Measurements from ENCODE around the gene FOSL2.

DNA sequence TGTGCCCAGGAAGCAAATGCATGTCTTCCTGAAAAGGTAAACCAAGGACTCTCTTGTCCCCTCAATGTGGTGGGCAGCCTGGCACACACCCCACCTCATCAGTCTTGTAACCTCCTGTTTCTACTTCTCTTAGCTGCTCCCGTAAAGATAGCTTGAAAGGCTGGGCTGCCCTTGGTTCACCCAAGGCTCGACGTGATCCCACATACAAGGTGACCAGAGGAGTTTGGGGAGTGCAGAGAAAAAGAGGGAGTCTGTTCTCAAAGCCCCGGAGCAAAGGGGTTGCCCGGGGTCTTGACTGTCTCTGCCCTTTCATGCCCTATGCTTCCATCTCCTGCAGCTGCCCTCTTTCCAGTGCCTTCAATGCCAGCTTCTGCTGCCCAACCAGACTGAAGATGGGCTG lies 18.3 kb upstream of the FOSL2 start:
- TF ChIP-seq, protein P1, sequence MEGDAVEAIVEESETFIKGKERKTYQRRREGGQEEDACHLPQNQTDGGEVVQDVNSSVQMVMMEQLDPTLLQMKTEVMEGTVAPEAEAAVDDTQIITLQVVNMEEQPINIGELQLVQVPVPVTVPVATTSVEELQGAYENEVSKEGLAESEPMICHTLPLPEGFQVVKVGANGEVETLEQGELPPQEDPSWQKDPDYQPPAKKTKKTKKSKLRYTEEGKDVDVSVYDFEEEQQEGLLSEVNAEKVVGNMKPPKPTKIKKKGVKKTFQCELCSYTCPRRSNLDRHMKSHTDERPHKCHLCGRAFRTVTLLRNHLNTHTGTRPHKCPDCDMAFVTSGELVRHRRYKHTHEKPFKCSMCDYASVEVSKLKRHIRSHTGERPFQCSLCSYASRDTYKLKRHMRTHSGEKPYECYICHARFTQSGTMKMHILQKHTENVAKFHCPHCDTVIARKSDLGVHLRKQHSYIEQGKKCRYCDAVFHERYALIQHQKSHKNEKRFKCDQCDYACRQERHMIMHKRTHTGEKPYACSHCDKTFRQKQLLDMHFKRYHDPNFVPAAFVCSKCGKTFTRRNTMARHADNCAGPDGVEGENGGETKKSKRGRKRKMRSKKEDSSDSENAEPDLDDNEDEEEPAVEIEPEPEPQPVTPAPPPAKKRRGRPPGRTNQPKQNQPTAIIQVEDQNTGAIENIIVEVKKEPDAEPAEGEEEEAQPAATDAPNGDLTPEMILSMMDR (IDR thresholded peaks at IDR 0.05): no peak
- TF ChIP-seq POLR2A (IDR thresholded peaks at IDR 0.05): no peak

All from Peyer's patch (tissue), 4 donors.